ENCODE results near the gene CTNND2.

DNA sequence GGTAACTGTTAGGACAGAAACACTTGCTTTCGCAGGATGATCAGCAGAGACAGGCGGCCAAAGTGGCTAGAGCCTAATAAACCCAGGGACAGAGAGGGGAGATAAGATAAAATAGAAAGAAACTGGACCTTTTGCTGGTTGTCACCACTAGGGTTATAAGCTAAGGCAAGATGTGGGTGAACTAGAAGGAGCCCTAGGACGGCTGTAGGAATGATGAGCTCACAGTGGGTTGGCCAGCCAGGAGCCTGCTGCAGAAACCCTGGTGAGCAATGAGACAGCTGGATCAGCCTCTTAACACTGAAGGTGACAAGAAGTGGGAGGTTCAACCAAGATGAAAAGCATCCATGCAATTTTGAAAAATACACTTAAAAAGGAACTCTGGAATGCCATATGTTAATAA is 13.5 kb downstream of the CTNND2 start:
- TF ChIP-seq, protein P1, sequence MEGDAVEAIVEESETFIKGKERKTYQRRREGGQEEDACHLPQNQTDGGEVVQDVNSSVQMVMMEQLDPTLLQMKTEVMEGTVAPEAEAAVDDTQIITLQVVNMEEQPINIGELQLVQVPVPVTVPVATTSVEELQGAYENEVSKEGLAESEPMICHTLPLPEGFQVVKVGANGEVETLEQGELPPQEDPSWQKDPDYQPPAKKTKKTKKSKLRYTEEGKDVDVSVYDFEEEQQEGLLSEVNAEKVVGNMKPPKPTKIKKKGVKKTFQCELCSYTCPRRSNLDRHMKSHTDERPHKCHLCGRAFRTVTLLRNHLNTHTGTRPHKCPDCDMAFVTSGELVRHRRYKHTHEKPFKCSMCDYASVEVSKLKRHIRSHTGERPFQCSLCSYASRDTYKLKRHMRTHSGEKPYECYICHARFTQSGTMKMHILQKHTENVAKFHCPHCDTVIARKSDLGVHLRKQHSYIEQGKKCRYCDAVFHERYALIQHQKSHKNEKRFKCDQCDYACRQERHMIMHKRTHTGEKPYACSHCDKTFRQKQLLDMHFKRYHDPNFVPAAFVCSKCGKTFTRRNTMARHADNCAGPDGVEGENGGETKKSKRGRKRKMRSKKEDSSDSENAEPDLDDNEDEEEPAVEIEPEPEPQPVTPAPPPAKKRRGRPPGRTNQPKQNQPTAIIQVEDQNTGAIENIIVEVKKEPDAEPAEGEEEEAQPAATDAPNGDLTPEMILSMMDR (IDR thresholded peaks at IDR 0.05), result no peak
- no peak for TF ChIP-seq POLR2A (IDR thresholded peaks at IDR 0.05)
